Measurements from ENCODE around the gene KIAA1217.
"Not testable (repeated sequence)": the region's sequence is repeated elsewhere in the genome, so short reads cannot be mapped to it uniquely, and the experiment has no call there.

Gene KIAA1217

GRCh38 chr10:24435374-24435773 is 226.4 kb downstream of the KIAA1217 start:
- DNase-seq (ENCODE audit: low read depth in 4 of 4, low spot score in 1 of 4): no peak

- no peak for DNase-seq (ENCODE audit: low read depth in 4 of 4, low spot score in 1 of 4)
Observed at GRCh38 chr10:24437302-24437701, 228.4 kb downstream of the KIAA1217 start.

GRCh38 chr10:24438800-24439199 is 229.9 kb downstream of the KIAA1217 start:
- DNase-seq (ENCODE audit: low read depth in 4 of 4, low spot score in 1 of 4): no peak

- no peak for DNase-seq (ENCODE audit: low read depth in 4 of 4, low spot score in 1 of 4)
Observed at GRCh38 chr10:24439935-24440334, 231.0 kb downstream of the KIAA1217 start.

- no peak for DNase-seq (ENCODE audit: low read depth in 4 of 4, low spot score in 1 of 4)
Observed at GRCh38 chr10:24440817-24441797, 232.2 kb downstream of the KIAA1217 start.

- no peak for DNase-seq (ENCODE audit: low read depth in 4 of 4, low spot score in 1 of 4)
Observed at GRCh38 chr10:24442234-24442633, 233.3 kb downstream of the KIAA1217 start.

- DNase-seq (ENCODE audit: low read depth in 4 of 4, low spot score in 1 of 4): not testable (repeated sequence)
Observed at GRCh38 chr10:24442641-24443174, 233.8 kb downstream of the KIAA1217 start.

- DNase-seq (ENCODE audit: low read depth in 4 of 4, low spot score in 1 of 4): no peak
Observed at GRCh38 chr10:24444337-24444736, 235.4 kb downstream of the KIAA1217 start.

- DNase-seq (ENCODE audit: low read depth in 4 of 4, low spot score in 1 of 4): not testable (repeated sequence)
Observed at GRCh38 chr10:24445958-24446357, 237.0 kb downstream of the KIAA1217 start.

- no peak for DNase-seq (ENCODE audit: low read depth in 4 of 4, low spot score in 1 of 4)
Observed at GRCh38 chr10:24446739-24447138, 237.8 kb downstream of the KIAA1217 start.

GRCh38 chr10:24448351-24448999 is 239.5 kb downstream of the KIAA1217 start:
- no peak for DNase-seq (ENCODE audit: low read depth in 4 of 4, low spot score in 1 of 4)

GRCh38 chr10:24449321-24449740 is 240.4 kb downstream of the KIAA1217 start:
- DNase-seq (ENCODE audit: low read depth in 4 of 4, low spot score in 1 of 4): no peak

- no peak for DNase-seq (ENCODE audit: low read depth in 4 of 4, low spot score in 1 of 4)
Observed at GRCh38 chr10:24449769-24450310, 240.9 kb downstream of the KIAA1217 start.

GRCh38 chr10:24451325-24451820 is 242.4 kb downstream of the KIAA1217 start:
- no peak for DNase-seq (ENCODE audit: low read depth in 4 of 4, low spot score in 1 of 4)

GRCh38 chr10:24452030-24452429 is 243.1 kb downstream of the KIAA1217 start:
- no peak for DNase-seq (ENCODE audit: low read depth in 4 of 4, low spot score in 1 of 4)

GRCh38 chr10:24453404-24453830 is 244.5 kb downstream of the KIAA1217 start:
- DNase-seq (ENCODE audit: low read depth in 4 of 4, low spot score in 1 of 4): no peak

GRCh38 chr10:24453973-24454372 is 245.0 kb downstream of the KIAA1217 start:
- no peak for DNase-seq (ENCODE audit: low read depth in 4 of 4, low spot score in 1 of 4)

GRCh38 chr10:24455447-24455846 is 246.5 kb downstream of the KIAA1217 start:
- DNase-seq (ENCODE audit: low read depth in 4 of 4, low spot score in 1 of 4): no peak

- no peak for DNase-seq (ENCODE audit: low read depth in 4 of 4, low spot score in 1 of 4)
Observed at GRCh38 chr10:24456322-24456721, 247.4 kb downstream of the KIAA1217 start.

GRCh38 chr10:24457661-24458318 is 248.9 kb downstream of the KIAA1217 start:
- DNase-seq (ENCODE audit: low read depth in 4 of 4, low spot score in 1 of 4): no peak

- no peak for DNase-seq (ENCODE audit: low read depth in 4 of 4, low spot score in 1 of 4)
Observed at GRCh38 chr10:24459836-24460235, 250.9 kb downstream of the KIAA1217 start.

Data from stimulated activated CD4-positive, alpha-beta T cell treated with anti-CD3 and anti-CD28 coated beads, Interleukin-1b, Interleukin-23, amount 100 ng/mL, for 24 hours (primary cell).